Chondrocyte (in vitro differentiated cells): ENCODE data around the gene IRS1. TPM values are rescaled to one million over a fixed set of nuclear protein-coding genes. Genes with fewer than 3 reads are reported as not detected.

ENCODE experiments used
- DNase-seq: peaks from one replicate; pipeline ENCODE4 v3.0.0; 2021; ENCODE audit warnings: mixed read lengths, low spot score
- H3K27ac Mint-ChIP-seq: one replicate; pipeline ENCODE4 v1.8.0; 2021; ENCODE audit warnings: mild to moderate bottlenecking, moderate library complexity, mixed read lengths; ENCODE audit not compliant: unreplicated experiment
- H3K27me3 Mint-ChIP-seq: 2 replicates; pipeline ENCODE4 v1.8.0; 2021; ENCODE audit warnings: low read depth, mixed read lengths
- H3K36me3 Mint-ChIP-seq: 2 replicates; pipeline ENCODE4 v1.8.0; 2021; ENCODE audit warnings: low read depth, mixed read lengths
- H3K4me1 Mint-ChIP-seq: 2 replicates; pipeline ENCODE4 v1.8.0; 2021; ENCODE audit warnings: low read depth, mild to moderate bottlenecking, mixed read lengths
- H3K4me3 Mint-ChIP-seq: one replicate; pipeline ENCODE4 v1.8.0; 2021; ENCODE audit warnings: mild to moderate bottlenecking, moderate library complexity, mixed read lengths; ENCODE audit not compliant: unreplicated experiment
- H3K9me3 Mint-ChIP-seq: 2 replicates; pipeline ENCODE4 v1.8.0; 2021; ENCODE audit warnings: low read depth, mixed read lengths
- CTCF ChIP-seq: fragments of 200-600 bp; sonication (generic); IDR thresholded peaks from 2 replicates; pipeline ENCODE4 v1.5.0; 2021; ENCODE audit warnings: antibody characterized with exemption, mild to moderate bottlenecking, moderate library complexity
- total RNA-seq: library from RNA; stranded (reverse); gene quantifications from 3 replicates; pipeline ENCODE4 v1.2.1, GENCODE V29; 2021

Gene IRS1
- total RNA-seq, 1 donor from 2014 or later, result 12.0 TPM

- Mint-ChIP-seq H3K36me3 (peaks cover 5% of the 10 kb centered on the region), H3K27me3 (no peaks in the 10 kb centered on the region), H3K27ac (peak overlapping the region; percentile 32), H3K9me3 (no peaks in the 10 kb centered on the region), H3K4me1 (peaks cover 44% of the 10 kb centered on the region), H3K4me3 (peak overlapping the region; percentile 79)
- DNase-seq, result no peak
- peak; percentile 64 for TF ChIP-seq CTCF
Observed at GRCh38 chr2:226798422-226799210, 1.0 kb downstream of the IRS1 start.

- no peak overlapping the region for H3K27ac Mint-ChIP-seq
- peaks cover 5% of the 10 kb centered on the region for H3K36me3 Mint-ChIP-seq
- no peaks in the 10 kb centered on the region for H3K27me3 Mint-ChIP-seq
Observed at GRCh38 chr2:226797989-226798421, 1.6 kb downstream of the IRS1 start.

GRCh38 chr2:226797289-226797988 is 2.2 kb downstream of the IRS1 start:
- peak overlapping the region; percentile 79 for H3K4me3 Mint-ChIP-seq
- peak; percentile 88 for DNase-seq
- H3K36me3 Mint-ChIP-seq, result peaks cover 5% of the 10 kb centered on the region
- TF ChIP-seq CTCF, result no peak
- no peaks in the 10 kb centered on the region for H3K9me3 Mint-ChIP-seq
- H3K27me3 Mint-ChIP-seq, result no peaks in the 10 kb centered on the region
- peaks cover 56% of the 10 kb centered on the region for H3K4me1 Mint-ChIP-seq
- no peak overlapping the region for H3K27ac Mint-ChIP-seq

More at GRCh38 chr2:226797989-226798421, 1.6 kb downstream of the IRS1 start:
- DNase-seq, result no peak
- Mint-ChIP-seq H3K9me3 (no peaks in the 10 kb centered on the region), H3K4me3 (peak overlapping the region; percentile 79), H3K4me1 (peaks cover 50% of the 10 kb centered on the region)
- no peak for TF ChIP-seq CTCF

GRCh38 chr2:226796840-226797288 is 2.8 kb downstream of the IRS1 start:
- TF ChIP-seq CTCF, result peak; percentile 72
- DNase-seq, result peak; percentile 92
- peaks cover 59% of the 10 kb centered on the region for H3K4me1 Mint-ChIP-seq
- H3K4me3 Mint-ChIP-seq, result peak overlapping the region; percentile 38
- no peak overlapping the region for H3K27ac Mint-ChIP-seq
- no peaks in the 10 kb centered on the region for H3K9me3 Mint-ChIP-seq
- no peaks in the 10 kb centered on the region for H3K27me3 Mint-ChIP-seq
- peaks cover 5% of the 10 kb centered on the region for H3K36me3 Mint-ChIP-seq

GRCh38 chr2:226796012-226796839 is 3.4 kb downstream of the IRS1 start:
- Mint-ChIP-seq H3K4me3 (peak overlapping the region; percentile 26), H3K9me3 (no peaks in the 10 kb centered on the region), H3K36me3 (peaks cover 5% of the 10 kb centered on the region), H3K27ac (no peak overlapping the region), H3K27me3 (no peaks in the 10 kb centered on the region), H3K4me1 (peaks cover 57% of the 10 kb centered on the region)
- no peak for DNase-seq
- TF ChIP-seq CTCF, result no peak
